NCI-H2196 (cell line): ENCODE results near the gene ADAM33.
A peak's percentile ranks its signal among the peaks of the same experiment; 100 is the strongest.

Experiments used
- DNase-seq: peaks from one replicate; lab custom pipeline; 2025; ENCODE audit not compliant: unreplicated experiment; lab: John Stamatoyannopoulos, UW

Gene ADAM33

DNA sequence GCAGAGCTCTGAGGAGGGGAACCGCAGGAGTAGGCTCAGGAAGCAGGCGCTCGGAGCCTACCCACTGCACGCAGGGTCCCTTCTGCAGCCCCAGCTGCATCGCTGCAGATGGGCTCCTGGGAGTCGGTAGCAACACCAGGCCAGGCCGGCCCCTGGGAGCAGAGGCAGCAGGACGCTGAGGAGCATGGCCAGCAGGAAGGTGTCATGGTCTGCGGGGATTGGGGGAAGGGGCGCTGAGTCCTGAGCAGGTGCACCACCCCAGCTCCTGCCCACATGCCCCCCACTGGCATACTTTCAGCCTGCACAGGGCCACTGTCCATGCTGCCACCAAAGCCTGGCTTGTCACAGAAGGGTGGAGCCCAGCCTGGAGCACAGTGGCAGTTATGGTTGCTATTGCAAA, 10.9 kb downstream of the ADAM33 start:
- DNase-seq, result no peak

DNA sequence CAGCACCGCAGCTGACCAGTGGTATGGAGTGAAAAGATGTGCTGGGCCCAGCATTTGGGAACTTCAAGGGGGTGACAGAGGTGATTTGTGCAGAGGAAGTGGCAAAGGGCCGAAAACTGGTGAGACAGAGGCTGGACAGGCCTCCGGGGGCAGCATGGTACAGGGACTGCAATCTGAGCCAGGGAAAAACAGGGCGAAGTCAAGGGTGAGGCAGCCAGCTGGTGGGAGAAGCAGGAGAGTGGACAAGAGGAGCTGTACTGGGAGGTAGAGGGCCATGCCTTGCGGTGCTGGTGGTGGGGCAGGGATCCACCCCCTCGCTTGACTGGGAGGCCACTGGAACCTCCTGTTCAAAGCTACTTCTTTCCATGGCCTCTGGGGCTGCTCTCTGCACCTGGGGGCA, 11.3 kb downstream of the ADAM33 start:
- no peak for DNase-seq

DNA sequence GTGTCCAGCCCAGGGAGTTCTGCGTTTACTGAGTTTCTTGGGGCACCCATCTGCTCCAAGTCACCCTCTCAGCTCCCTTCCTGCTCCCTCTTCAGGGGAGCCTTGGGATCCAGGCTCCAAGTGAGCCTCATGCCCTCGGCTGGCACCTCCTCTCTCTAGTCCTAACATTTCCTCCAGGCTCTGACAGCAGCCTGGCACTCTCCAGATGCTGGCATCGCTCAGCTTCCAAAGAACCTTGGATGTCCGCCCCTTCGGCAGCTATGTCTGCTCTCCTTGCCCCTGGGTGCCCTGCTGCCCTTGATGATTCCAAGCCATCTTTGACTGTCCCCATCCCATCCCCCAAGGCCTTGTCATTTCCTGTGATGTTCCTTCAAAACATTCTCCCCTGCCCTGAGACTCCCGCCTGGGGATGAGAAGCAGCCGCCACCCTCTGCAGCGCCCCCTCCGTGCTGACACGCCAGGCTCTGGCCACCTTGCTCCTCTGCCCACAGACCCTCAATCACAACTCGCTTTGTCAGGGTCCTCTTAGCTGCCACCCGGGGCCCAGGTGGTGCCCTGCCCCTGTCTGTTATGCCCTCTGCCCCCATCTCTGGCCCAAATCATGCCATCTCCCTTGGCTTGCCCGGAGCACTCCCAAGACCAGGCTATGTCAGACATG, 12.0 kb downstream of the ADAM33 start:
- DNase-seq, result no peak

DNA sequence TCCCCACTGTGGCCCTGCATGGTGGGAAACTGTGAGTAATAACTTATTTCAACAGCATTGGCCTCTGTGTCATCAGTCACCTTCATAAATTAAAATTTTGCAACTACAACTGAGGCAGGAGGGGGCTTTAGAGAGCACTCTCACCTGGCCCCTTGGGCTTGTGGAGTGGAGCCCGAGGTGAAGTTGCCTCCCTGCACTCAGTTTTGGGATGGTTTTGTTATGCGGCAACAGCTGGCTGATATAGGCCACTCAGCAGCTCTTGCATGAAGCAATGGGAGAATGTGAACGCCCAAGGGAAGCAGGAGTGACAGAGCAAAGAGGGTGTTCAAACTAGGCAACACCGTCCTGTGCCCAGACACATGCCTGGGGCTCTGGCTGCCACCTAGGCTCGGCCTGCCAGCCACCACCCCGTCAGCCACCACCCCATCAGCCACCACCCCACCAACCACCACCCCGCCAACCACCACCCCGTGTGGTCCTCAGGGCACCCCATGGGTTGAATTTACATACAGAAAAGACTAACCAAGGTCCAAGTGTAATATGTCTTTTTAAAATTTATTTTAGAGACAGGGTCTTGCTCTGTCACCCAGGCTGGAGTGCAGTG, 14.3 kb downstream of the ADAM33 start:
- DNase-seq, result no peak

DNA sequence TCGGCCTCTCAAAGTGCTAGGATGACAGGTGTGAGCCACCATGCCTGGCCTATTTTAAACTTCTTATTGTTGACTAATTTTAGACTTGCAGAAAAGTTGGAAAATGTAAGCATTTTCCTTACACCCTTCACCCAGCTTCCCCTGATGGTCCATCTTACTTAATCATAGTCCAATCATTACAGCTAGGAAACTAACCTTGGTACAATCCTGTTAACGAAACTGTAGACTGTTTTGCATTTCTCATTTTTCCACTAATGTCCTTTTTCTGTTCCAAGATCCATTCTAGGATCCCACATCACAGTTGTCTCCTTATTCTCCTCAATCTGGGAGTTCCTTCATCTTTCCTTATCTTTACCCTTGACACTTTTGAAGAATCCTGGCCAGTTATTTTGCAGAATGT, 18.0 kb downstream of the ADAM33 start:
- DNase-seq, result no peak

DNA sequence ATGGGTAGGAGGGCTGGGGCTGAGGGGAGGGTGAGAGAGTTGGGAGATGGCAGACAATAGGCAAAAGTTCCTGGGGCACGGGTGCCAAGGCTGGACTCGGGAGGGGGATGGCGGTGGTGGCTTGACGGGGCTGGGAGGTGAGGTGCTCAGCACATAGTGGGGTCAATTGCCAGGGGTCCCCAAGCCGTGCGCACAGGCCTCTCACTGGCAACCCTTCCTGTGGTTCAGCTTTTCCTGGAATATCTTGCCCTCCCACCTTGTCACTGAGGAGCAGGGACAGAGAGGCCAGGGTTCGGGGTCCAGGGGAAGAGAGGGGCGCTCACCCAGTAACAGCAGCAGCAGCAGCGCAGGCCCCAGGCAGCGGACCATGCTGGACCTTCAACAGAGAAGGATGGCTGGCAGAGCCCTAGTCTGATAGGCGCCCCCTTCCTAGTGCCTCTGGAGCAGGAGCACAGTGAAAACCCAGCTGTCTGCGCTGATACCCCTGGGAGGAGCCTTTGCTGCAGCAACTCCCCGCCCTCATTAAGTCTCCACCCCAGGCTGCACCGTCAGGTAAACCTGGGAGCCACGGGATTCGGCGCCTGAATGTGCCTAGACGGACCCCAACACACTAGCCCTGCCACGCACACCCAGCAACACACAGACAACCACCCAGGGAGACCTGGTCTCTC, 18.6 kb downstream of the ADAM33 start, which contains the start of gene GFRA4:
TSS of gene GFRA4 (minus strand) at position 369 of the 671 bp plus-strand sequence. CDS start at position 369, 0 bp downstream.
- DNase-seq, result no peak

DNA sequence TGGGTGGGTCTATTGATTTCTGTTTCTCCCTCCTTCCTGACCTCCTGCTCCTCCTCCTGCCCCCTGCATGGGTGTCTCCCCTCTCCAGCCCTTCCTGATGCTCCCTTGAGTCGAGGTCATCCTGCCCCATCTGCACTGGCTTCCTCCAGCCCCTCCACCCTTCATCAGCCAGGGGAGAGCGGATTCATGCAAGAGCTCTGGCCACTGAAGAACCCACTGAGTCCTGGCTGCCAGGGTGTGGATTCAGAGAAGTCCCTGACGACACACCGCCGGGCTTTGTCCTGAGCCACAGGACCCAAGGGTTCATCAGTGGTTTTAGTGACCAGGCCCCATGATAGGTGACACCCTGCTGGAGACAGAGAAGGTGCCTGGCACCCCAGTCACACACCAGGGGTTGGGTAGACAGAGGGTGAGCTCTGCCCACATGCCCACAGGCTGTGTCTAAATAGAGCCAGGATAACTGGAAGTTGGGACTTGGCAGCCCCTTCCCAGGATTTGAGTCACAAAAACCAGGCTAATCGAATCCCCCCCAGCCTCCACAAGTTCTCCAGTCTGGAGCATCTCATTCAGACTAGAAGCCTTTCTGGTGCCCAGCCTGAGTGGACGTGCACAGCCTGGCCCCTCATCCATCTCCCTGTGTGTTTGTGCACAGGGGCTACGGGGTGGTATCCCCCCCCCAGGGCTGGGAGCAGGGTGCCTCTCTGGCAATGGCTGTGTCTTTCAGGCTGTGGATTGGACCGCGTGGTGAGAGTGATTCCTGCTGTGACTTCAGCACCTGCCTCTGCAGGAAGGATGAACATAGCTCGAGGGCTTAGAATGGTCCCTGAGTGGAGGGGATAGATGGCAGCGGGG, 19.8 kb downstream of the ADAM33 start:
- no peak for DNase-seq

DNA sequence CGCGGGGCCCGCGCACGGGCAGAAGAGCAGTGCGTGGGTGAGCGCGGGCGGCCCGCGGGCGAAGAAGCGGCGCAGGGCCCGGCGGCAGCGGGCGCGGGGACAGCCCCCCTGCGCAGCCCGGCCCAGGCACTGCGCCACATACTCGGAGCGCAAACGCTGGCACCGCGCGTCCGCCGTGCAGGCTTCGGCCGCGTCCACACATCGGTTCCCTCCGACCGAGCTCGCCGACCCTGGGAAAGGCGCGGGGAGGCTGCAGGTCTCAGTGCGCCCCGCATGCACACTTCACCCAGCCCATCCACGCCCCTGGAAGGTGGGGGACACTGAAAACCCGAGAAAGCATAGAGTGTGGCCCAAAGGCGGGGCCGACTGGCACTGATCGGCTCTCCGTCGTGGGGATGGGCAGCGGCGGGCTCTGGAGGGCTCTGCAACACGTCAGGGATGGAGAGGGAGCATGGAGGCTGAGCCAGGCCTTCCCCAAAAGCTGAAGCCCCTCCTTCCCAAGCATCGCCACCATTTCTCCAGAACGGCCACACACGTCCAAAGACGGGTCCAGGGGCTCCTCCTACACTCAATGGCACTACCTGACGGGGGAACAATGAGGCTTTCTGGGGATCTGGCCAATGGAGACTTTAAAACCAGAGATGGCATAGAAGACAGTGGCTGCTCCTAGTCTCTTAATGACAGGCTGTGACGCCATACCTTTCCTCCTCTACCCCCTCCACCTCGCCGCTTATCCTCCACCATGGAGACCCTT, 20.6 kb downstream of the ADAM33 start:
- DNase-seq, result no peak

DNA sequence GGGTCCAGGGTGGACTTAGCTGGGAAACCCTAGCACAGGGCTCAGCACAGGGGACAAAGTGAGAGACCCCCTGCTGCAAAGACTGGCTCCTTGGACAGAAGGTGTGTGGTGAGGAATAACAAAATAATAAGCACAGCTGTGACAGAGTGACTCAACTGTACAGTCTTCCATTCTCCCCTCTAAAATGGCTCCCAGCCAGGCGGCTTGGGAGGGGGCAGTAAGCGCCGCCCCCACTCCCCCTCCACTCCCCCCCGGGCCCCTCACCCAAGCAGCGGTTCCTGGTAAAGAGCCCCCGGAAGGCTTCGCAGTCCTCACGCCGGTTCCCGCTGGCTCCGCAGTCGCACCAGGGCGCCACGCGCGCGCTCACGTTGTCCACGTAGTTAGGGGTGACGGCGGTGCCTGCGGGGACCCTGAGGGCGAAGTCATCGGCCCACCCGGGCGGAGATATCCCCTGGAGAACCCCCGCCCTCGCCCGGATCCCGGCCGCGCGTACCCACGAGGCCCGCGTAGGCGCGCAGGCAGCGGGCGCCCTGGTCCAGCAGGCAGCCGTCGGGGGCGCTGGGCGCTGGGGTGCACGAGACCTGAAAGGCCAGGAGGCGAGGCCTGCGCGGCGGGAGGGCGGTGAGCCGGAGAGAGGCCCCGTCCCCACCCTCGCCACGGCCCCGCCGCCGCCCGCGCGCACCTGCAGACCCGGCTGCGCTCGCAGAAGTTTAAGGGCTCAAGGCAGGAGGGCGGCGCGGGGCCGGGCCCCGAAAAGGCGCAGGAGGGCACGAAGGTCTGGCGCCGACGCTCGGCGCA, 21.3 kb downstream of the ADAM33 start:
- no peak for DNase-seq

DNA sequence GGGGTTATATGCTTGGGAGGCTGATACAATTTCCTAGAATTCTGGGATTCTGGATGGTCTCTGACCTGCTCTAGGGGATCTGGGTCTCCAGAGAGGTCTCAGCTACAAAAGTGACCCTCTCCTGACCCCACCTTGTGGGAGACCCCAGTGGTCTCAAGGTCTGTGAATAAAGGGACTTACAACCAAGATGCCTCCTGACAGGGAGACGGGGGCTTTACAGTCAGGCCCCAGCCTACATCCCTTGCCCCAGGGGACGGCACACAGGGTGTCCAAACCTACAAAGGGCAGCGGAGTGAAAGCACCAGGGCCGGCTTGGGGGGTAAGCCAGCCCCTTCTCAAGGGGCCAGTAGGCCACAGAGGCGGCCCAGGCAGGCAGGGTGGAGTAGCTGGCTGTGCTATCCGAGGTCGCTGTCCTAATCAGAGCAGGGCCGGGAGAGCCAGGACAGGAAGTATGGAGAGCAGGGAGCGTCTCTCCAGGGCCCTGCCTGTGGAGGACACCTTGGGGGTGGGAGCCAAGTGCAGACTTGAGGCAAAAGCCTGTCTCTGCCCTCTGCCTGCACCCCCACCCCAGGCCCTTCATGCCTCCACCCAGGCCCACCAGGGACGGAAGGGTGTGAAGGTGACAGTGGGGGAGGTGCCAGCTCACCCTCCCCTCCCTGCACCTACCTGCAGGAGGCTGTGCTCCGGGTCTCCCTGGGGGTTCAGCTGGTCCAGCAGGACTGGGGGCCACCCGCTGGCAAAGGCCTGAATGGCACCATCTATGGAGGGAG, 22.1 kb downstream of the ADAM33 start:
- no peak for DNase-seq

DNA sequence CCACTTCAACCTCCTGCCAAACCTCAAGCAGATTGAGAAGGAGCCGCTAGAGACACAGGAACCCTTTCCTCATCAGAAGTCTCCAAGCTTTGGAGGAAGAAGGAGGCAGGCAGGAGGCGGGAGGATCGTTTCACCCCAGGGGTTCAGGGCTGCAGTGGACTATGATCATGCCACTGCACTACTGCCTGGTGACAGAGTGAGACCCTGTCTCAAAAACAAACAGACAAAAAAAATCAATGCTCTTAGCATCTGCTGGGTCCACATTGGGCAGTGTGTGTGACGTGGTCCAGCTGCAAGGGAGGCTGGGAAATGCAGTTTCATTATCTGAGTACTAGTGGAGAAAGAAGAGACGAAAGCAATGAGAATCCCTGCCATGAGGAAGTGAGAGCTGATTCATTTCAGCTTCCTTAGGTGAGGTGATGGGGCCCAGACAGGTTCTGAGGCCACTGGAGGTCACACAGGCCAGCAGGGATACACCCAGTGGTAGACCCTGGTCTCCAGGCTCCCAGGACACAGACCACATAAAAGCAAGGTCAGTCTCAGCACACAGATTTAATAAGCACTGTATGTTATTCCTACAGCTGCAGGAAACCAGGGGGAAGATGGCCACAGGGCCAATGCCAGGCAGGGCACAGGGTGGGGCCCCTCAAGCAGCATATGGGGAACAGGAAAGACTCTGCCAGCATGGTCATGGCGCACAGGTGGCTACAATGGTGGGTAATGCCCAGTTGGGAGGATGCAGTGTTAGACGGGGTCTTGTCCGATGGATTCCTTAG, 22.9 kb downstream of the ADAM33 start:
- DNase-seq, result no peak

DNA sequence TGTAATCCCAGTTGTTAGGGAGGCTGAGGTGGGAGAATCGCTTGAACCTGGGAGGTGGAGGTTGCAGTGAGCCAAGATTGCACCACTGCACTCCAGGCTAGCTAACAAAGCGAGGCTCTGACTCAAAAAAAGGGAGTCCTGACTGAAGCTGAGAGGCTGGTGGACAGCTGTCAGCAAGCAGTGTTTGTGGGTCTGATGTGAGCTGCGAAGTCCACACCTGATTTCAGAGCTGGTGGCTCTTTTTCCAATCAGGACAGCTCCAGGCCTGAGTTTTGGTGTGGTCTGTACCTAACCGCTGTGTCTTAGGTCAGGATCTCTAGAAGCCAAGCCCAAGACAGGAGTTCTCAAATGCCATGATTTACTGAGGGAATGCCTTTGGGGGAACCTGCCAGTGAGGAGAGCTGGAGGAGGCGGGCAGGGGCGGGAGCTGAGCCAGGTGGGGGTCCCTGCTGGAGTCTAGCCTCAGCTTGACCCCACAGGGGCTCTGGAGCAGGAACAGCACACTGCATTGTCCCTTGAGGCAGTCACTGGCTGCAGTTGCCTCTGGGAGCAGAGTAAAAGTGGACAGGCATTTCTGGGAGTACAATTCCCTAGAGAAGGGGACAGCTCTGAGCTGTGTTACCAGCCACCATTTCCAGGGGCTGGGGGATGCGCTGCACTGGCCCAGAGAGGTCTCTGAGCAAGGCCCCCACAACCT, 23.6 kb downstream of the ADAM33 start:
- DNase-seq, result no peak

DNA sequence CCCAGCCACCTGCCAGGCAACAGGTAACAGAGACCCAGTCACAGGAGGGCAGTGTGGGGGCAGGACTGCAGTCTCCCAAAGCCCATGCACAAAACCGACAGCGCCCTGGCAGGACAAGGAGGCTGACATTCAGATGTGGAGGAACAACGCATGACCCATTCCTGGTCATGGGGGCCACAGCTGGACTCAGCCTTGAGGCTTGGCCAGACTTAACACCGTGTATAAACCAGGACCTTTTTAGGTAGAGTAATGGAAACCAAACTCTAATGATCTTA, 26.7 kb downstream of the ADAM33 start:
- no peak for DNase-seq

DNA sequence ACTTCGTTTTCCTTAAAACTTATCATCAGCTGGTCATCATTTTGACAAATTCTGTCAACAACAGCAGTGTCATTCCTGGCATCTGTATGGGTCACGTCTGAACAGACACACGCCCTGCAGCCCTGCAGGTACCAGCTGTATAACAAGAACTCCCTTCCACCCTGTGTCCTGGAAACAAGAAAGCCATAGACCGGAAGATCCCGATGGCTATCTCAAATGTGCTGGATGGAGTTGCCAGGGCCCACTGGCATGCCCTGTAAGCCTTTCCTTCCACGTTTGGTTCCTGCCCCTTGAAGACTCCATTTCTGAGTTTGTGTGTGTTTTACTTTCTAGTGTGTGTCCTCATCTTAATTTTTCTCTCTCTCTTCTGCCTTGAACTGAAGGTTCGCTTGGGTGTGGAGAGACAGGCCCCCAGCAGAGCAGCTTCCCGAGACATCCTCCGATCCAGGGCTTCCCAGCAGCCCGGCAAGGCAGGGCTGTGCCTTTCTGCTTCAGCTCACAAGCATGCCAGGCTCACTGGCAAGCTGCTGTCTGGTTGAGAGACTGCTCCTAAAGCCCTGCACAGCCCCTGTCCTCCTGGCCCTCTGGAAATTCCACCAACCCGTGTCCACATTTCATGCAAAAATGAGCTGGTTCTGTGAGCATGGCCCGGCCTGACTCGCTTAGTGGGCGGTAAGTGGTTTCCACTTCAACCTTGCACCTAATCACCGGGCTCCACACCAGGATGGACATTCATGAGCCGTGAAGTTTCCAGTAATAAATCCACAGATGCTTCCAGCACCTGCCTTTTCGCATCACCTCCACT, 27.3 kb downstream of the ADAM33 start:
- peak; percentile 29 for DNase-seq

DNA sequence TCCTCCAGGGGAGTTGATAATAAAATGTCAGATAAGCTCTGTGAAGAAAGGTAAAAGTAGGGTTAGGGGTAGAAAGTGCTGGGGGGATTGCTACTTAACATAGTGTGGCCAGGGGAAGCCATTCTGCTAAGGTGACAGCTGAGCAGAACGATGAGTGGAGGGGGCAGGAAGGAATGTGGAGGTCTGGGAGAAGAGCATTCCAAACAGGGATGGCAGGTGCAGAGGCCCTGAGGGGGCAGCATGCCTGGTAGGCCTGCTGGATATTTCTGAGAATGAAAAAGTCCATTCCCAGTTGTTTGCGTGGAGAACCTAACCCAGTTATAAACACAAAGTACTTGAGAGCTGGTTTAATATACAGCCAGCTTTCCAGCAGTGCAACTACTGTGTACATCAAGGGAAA, 27.9 kb downstream of the ADAM33 start:
- DNase-seq, result no peak

DNA sequence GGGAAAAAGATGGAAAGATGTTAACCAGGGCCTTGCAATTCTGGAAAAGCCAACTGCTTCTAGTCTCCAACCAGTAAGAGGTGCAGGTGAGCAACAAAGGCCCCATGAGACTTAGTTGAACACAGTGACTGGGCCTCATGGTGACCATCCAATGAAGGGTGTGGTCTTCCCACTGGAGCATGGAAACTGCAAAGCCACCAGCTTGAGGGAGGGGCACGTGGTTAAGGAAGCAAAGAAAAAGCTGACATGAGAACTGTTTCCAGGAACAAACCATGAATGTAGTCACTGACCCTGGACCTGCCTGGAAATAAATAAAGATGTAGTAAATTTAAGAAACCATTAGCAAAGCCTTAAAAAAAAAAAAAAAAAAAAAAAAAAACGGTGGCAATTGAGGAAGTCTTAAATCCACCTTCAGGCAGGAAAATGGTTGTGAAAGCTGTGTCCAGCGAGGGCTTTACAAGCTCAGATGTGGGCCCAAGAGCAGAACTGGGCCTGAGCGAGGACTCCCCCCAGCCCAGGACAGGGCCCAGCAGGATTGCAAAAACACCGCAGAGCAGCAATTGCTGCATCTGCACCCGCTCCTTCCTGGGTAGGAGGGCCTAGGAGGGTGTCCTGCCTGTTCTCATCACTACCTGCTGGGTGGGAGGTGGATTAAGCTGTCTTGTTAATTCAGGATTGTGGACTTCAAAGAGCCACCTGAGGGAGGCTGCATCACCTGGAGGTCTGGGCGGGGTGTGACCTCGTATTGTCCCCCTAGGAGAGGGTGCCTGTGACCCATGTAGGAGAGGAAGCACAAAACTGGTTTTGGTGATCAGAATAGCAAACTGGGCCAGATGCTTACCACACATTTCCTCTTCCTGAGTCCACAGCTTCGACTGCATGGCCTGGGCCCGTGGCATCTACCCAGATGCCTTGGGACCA, 28.9 kb downstream of the ADAM33 start:
- no peak for DNase-seq
